IMR-90 (cell line): ENCODE measurements around the gene TEX11. TPM values are rescaled to one million over a fixed set of nuclear protein-coding genes. Genes with fewer than 3 reads are reported as not detected.

Source experiments
- ATAC-seq: fragments of 200-7000 bp; cut with Tn5 transposase; 2 replicates; pipeline ENCODE4 v1.9.1; 2020; ENCODE audit warnings: low read depth, mild to moderate bottlenecking, moderate library complexity
- BruUV-seq: library from RNA; stranded (reverse); fragments of 400-500 nt; replicated peaks from 2 replicates; lab custom pipeline; 2021; lab: Mats Ljungman, UMichigan
- CTCF ChIA-PET: fragments of 300-600 bp; formaldehyde crosslinking; extraction: SDS; loops from one replicate; lab custom pipeline; 2021; ENCODE audit warnings: antibody characterized with exemption; lab: Yijun Ruan, JAX
- POLR2A ChIA-PET: fragments of 300-600 bp; sonication (Branson Sonifier 250); formaldehyde crosslinking; loops from one replicate; lab custom pipeline; 2022; ENCODE audit warnings: antibody characterized with exemption; ENCODE audit not compliant: unreplicated experiment; lab: Charles Lee
- DNase-seq: peaks from one replicate; pipeline ENCODE4 v3.0.0; 2013
- H2AFZ ChIP-seq: replicated peaks from 2 replicates; pipeline ENCODE3; 2013; ENCODE audit warnings: low read length, mild to moderate bottlenecking; ENCODE audit not compliant: poor library complexity
- H2AK5ac ChIP-seq: 2 replicates; pipeline ENCODE4 v1.6.1; 2013; ENCODE audit warnings: low read depth, low read length, inconsistent platforms
- H2AK9ac ChIP-seq: replicated peaks from 2 replicates; pipeline ENCODE3; 2013; ENCODE audit warnings: mild to moderate bottlenecking, low read depth, low read length, moderate library complexity; ENCODE audit not compliant: poor library complexity
- H2BK120ac ChIP-seq: 2 replicates; pipeline ENCODE4 v1.6.1; 2013; ENCODE audit warnings: low read depth, low read length, inconsistent platforms
- H2BK15ac ChIP-seq: 3 replicates; pipeline ENCODE4 v1.6.1; 2013; ENCODE audit warnings: low read depth, low read length, inconsistent platforms
- H2BK20ac ChIP-seq: 2 replicates; pipeline ENCODE4 v1.6.1; 2013; ENCODE audit warnings: low read depth, mild to moderate bottlenecking, inconsistent platforms, low read length, moderate library complexity
- H2BK5ac ChIP-seq: 2 replicates; pipeline ENCODE4 v1.6.1; 2013; ENCODE audit warnings: mild to moderate bottlenecking, low read depth, low read length, inconsistent platforms; ENCODE audit not compliant: poor library complexity, severe bottlenecking
- H3K14ac ChIP-seq: replicated peaks from 2 replicates; pipeline ENCODE4 v1.6.1; 2013; ENCODE audit warnings: low read depth, low read length, inconsistent platforms
- H3K18ac ChIP-seq: 2 replicates; pipeline ENCODE4 v1.6.1; 2013; ENCODE audit warnings: low read depth, low read length, control low read depth
- H3K23ac ChIP-seq: 2 replicates; pipeline ENCODE4 v1.6.1; 2013; ENCODE audit warnings: low read depth, low read length, inconsistent platforms
- H3K27ac ChIP-seq: 2 replicates; pipeline ENCODE4 v1.5.1; 2013; ENCODE audit warnings: mild to moderate bottlenecking, control low read depth, low read length; ENCODE audit not compliant: insufficient read depth
- H3K27me3 ChIP-seq: 2 replicates; pipeline ENCODE4 v1.6.1; 2013; ENCODE audit warnings: low read length; ENCODE audit not compliant: control insufficient read depth, insufficient read depth
- H3K36me3 ChIP-seq: 2 replicates; pipeline ENCODE4 v1.6.1; 2013; ENCODE audit warnings: low read length, mixed read lengths; ENCODE audit not compliant: control insufficient read depth, insufficient read depth
- H3K4ac ChIP-seq: 2 replicates; pipeline ENCODE4 v1.6.1; 2013; ENCODE audit warnings: low read depth, low read length, inconsistent platforms
- H3K4me1 ChIP-seq: 2 replicates; pipeline ENCODE4 v1.6.1; 2013; ENCODE audit warnings: low read length, mixed read lengths; ENCODE audit not compliant: control insufficient read depth, insufficient read depth
- H3K4me2 ChIP-seq: 2 replicates; pipeline ENCODE4 v1.6.1; 2013; ENCODE audit warnings: low read depth, mild to moderate bottlenecking, control low read depth, low read length, moderate library complexity
- H3K4me3 ChIP-seq: 2 replicates; pipeline ENCODE4 v1.5.1; 2013; ENCODE audit warnings: low read depth, mild to moderate bottlenecking, control low read depth, low read length, moderate library complexity; ENCODE audit not compliant: insufficient read depth
- H3K56ac ChIP-seq: 2 replicates; pipeline ENCODE4 v1.6.1; 2013; ENCODE audit warnings: low read length, inconsistent platforms; ENCODE audit not compliant: insufficient read depth; ENCODE audit errors: extremely low read depth
- H3K79me1 ChIP-seq, 2 experiments: 2 replicates each; pipeline ENCODE4 v1.6.1; 2013; ENCODE audit warnings: low read length in 2 of 2, inconsistent platforms in 1 of 2, low read depth in 1 of 2
- H3K9ac ChIP-seq: 2 replicates; pipeline ENCODE4 v1.6.1; 2013; ENCODE audit warnings: low read depth, low read length, control low read depth
- H3K9me1 ChIP-seq: 2 replicates; pipeline ENCODE4 v1.6.1; 2013; ENCODE audit warnings: low read length, inconsistent platforms; ENCODE audit not compliant: insufficient read depth
- H3K9me3 ChIP-seq: 2 replicates; pipeline ENCODE4 v1.6.1; 2013; ENCODE audit warnings: low read length; ENCODE audit not compliant: control insufficient read depth, insufficient read depth
- H4K20me1 ChIP-seq: 2 replicates; pipeline ENCODE4 v1.6.1; 2013; ENCODE audit warnings: low read length, inconsistent platforms; ENCODE audit not compliant: insufficient read depth
- H4K5ac ChIP-seq: 2 replicates; pipeline ENCODE4 v1.6.1; 2013; ENCODE audit warnings: mild to moderate bottlenecking, low read depth, low read length, control low read depth
- H4K8ac ChIP-seq, 2 experiments: 2 replicates each; pipeline ENCODE4 v1.6.1; 2013; ENCODE audit warnings: low read depth in 2 of 2, low read length in 2 of 2, control low read depth in 1 of 2, inconsistent platforms in 1 of 2
- H4K91ac ChIP-seq: 2 replicates; pipeline ENCODE4 v1.6.1; 2013; ENCODE audit warnings: low read depth, low read length, inconsistent platforms; ENCODE audit not compliant: insufficient read depth
- CEBPB ChIP-seq: IDR thresholded peaks from 2 replicates; pipeline ENCODE4 v1.6.1; 2012; ENCODE audit warnings: low read depth, low read length, improper control_type of control experiment
- FOS ChIP-seq: fragments of 150-350 bp; IDR thresholded peaks from 2 replicates; pipeline ENCODE4 v1.6.1; 2016; ENCODE audit warnings: low read depth, low read length
- MAFK ChIP-seq: IDR thresholded peaks from 2 replicates; pipeline ENCODE4 v1.6.1; 2012; ENCODE audit warnings: low read depth, low read length, improper control_type of control experiment
- NFE2L2 ChIP-seq: fragments of 150-350 bp; IDR thresholded peaks from 2 replicates; pipeline ENCODE4 v1.6.1; 2016; ENCODE audit warnings: low read depth, mild to moderate bottlenecking, low read length
- RAD21 ChIP-seq: IDR thresholded peaks from 2 replicates; pipeline ENCODE4 v1.6.1; 2012; ENCODE audit warnings: low read length, improper control_type of control experiment
- SMC3 ChIP-seq: fragments of 150-350 bp; IDR thresholded peaks from 2 replicates; pipeline ENCODE4 v1.6.1; 2016; ENCODE audit warnings: low read depth, mild to moderate bottlenecking, antibody characterized with exemption, low read length, moderate library complexity
- WGBS, 2 experiments: methylation state at CpG; one replicate each; pipeline versions ENCODE4 v1.1.5 to v1.1.7; 2013; ENCODE audit warnings: missing lambda C conversion rate in 2 of 2; ENCODE audit not compliant: insufficient read length in 1 of 2; ENCODE audit errors: extremely low coverage in 2 of 2; 5-methylcytosine and 5-hydroxymethylcytosine counted together
- dilution Hi-C: fragments of 300-500 bp; cut with HindIII; formaldehyde crosslinking; loops from one replicate; pipeline ENCODE4 v1.14.3; 2018; ENCODE audit warnings: low sequenced_read_pairs; ENCODE audit not compliant: unreplicated experiment
- in situ Hi-C: fragments of 300-500 bp; cut with MboI; formaldehyde crosslinking; loops from 3 replicates; pipeline ENCODE4 v1.14.3; 2019; ENCODE audit warnings: low sequenced_read_pairs, inconsistent platforms, mixed read lengths
- intact Hi-C: fragments of 100-400 bp; cut with micrococcal nuclease; formaldehyde crosslinking; loops from 2 replicates; pipeline ENCODE4 v1.10.0; 2022
- polyA plus RNA-seq, 3 experiments: library from polyadenylated mRNA; depleted of rRNA; stranded (reverse); fragments of >200 nt; gene quantifications; 2 replicates each; pipeline ENCODE4 v1.2.3, GENCODE V29; 2012; ENCODE audit warnings: low replicate concordance in 1 of 3
- total RNA-seq: library from RNA; depleted of rRNA; stranded (reverse); fragments of >200 nt; gene quantifications from 2 replicates; pipeline ENCODE4 v1.2.3, GENCODE V29; 2012
- TF ChIP-seq, protein P1 (sequence below): conservative IDR thresholded peaks from 2 replicates; pipeline ENCODE4 v1.5.1; 2012; ENCODE audit warnings: mild to moderate bottlenecking, low read depth, low read length, improper control_type of control experiment

TEX11 gene
- total and polyA plus RNA-seq, 2 of the 4 experiments (the other 2 are of a cell fraction): not detected

DNA sequence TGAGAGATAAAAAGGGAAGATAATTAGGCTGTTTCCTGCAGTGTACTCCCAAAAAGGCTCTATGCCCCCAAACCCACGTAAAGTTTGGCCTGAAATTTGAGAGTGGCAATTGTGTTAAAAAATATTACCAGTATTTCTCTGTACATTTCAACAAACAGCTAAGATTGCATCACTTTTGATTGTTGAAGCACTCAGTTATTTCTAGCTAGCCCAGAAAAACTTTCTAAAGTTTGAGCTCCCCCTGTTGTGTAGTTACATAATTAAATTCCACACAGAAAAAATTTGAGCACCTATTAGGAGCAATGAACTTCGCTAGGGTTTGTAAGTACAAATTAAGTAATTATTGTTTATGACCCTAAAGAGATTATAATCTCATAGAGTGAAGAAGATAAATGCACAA is 354.4 kb downstream of the TEX11 start:
- no CpG with 5 or more reads among the region's 2 CpGs for WGBS, 2 experiments

More for the DNA sequence above, 354.4 kb downstream of the TEX11 start:
- intact Hi-C loops: loop anchor here (1.0 kb wide), 1 partner anchor 100 kb away; no protein-coding TSS in a partner anchor
- Histone ChIP-seq H3K27me3 (peaks cover 3% of the 10 kb centered on the region), H3K14ac (no peak overlapping the region), H3K4me3 (no peak overlapping the region), H4K8ac (no peak overlapping the region), H3K27ac (no peak overlapping the region), H3K9ac (no peak overlapping the region), H2BK5ac (no peak overlapping the region), H3K9me3 (no peaks in the 10 kb centered on the region), H2AFZ (no peak overlapping the region), H2AK9ac (no peak overlapping the region), H3K23ac (no peak overlapping the region), H2BK20ac (no peak overlapping the region), H4K20me1 (no peaks in the 10 kb centered on the region), H4K5ac (no peak overlapping the region), H3K18ac (no peak overlapping the region), H3K36me3 (no peaks in the 10 kb centered on the region), H3K9me1 (no peaks in the 10 kb centered on the region), H3K79me1 (no peaks in the 10 kb centered on the region), H2BK120ac (peak overlapping the region; percentile 28; the same call in 1 of the 2 replicates), H2AK5ac (no peak overlapping the region), H3K4ac (no peak overlapping the region), H2BK15ac (no peak overlapping the region), H3K56ac (no peak overlapping the region), H3K4me2 (no peak overlapping the region), H3K4me1 (no peaks in the 10 kb centered on the region), H4K91ac (no peak overlapping the region)
- POLR2A ChIA-PET: no interaction called here
- peak; percentile 12; the same call in 1 of the 2 replicates for TF ChIP-seq SMC3
- TF ChIP-seq, protein P1, sequence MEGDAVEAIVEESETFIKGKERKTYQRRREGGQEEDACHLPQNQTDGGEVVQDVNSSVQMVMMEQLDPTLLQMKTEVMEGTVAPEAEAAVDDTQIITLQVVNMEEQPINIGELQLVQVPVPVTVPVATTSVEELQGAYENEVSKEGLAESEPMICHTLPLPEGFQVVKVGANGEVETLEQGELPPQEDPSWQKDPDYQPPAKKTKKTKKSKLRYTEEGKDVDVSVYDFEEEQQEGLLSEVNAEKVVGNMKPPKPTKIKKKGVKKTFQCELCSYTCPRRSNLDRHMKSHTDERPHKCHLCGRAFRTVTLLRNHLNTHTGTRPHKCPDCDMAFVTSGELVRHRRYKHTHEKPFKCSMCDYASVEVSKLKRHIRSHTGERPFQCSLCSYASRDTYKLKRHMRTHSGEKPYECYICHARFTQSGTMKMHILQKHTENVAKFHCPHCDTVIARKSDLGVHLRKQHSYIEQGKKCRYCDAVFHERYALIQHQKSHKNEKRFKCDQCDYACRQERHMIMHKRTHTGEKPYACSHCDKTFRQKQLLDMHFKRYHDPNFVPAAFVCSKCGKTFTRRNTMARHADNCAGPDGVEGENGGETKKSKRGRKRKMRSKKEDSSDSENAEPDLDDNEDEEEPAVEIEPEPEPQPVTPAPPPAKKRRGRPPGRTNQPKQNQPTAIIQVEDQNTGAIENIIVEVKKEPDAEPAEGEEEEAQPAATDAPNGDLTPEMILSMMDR: peak; percentile 34
- no peak for TF ChIP-seq NFE2L2
- peak; percentile 26; the same call in 1 of the 2 replicates for TF ChIP-seq RAD21
- peak; percentile 86 for TF ChIP-seq CEBPB
- no peak for TF ChIP-seq FOS
- no peak for TF ChIP-seq MAFK
- ATAC-seq: peak; percentile 37
- CTCF ChIA-PET: interaction anchor here (0.9 kb wide), 1 partner anchor 27 kb away, joined by 3 read pairs; no protein-coding TSS in a partner anchor
- dilution Hi-C loops: no loop called here
- in situ Hi-C loops: no loop called here
- DNase-seq: peak; percentile 28
- no TSS peak for BruUV-seq
